Endothelial cell of umbilical vein (primary cell): ENCODE measurements around the gene MYH9. TPM values are rescaled to one million over a fixed set of nuclear protein-coding genes. Genes with fewer than 3 reads are reported as not detected.

Source experiments
- BruUV-seq: library from RNA; stranded (reverse); fragments of 400-500 nt; replicated peaks from 2 replicates; lab custom pipeline; 2021; lab: Mats Ljungman, UMichigan
- CTCF ChIA-PET: fragments of 300-600, 350-600 bp; sonication (Branson Sonifier 250); formaldehyde crosslinking; loops from one replicate; lab custom pipeline; 2021; ENCODE audit warnings: antibody characterized with exemption, inconsistent platforms; lab: Charles Lee
- POLR2A ChIA-PET: fragments of 300-600, 350-600 bp; sonication (Branson Sonifier 250); formaldehyde crosslinking; loops from one replicate; lab custom pipeline; 2021; ENCODE audit warnings: antibody characterized with exemption, inconsistent platforms; lab: Charles Lee
- DNase-seq: peaks from one replicate; pipeline ENCODE4 v3.0.0-alpha.2; 2011; ENCODE audit warnings: low read depth, low spot score
- FAIRE-seq: peaks from 2 replicates; lab custom pipeline; 2011; peaks lifted over from hg19 to GRCh38; lab: Jason Lieb, UNC
- H2AFZ ChIP-seq: 2 replicates; pipeline ENCODE4 v1.6.0; 2012; ENCODE audit warnings: low read depth, low read length, control low read depth, inconsistent platforms
- H3K27ac ChIP-seq: 2 replicates; pipeline ENCODE4 v1.5.1; 2011; ENCODE audit warnings: low read depth, mild to moderate bottlenecking, control low read depth, low read length, moderate library complexity; ENCODE audit not compliant: insufficient read depth
- H3K27me3 ChIP-seq, 2 experiments: 2 replicates each; pipeline versions ENCODE4 v1.6.0 to v1.6.1; 2011; ENCODE audit warnings: low read length in 2 of 2, mixed read lengths in 1 of 2; ENCODE audit not compliant: control insufficient read depth in 2 of 2, insufficient read depth in 2 of 2
- H3K36me3 ChIP-seq, 2 experiments: 2 replicates in 1 of 2; 3 replicates in 1 of 2; pipeline ENCODE4 v1.5.1; 2011; ENCODE audit warnings: low read length in 2 of 2, mild to moderate bottlenecking in 1 of 2, moderate library complexity in 1 of 2; ENCODE audit not compliant: control insufficient read depth in 2 of 2, insufficient read depth in 2 of 2; ENCODE audit errors: extremely low read depth in 1 of 2
- H3K4me1 ChIP-seq: 3 replicates; pipeline ENCODE4 v1.5.1; 2011; ENCODE audit warnings: mild to moderate bottlenecking, low read length; ENCODE audit not compliant: control insufficient read depth, insufficient read depth; ENCODE audit errors: extremely low read depth
- H3K4me2 ChIP-seq: 2 replicates; pipeline ENCODE4 v1.6.1; 2011; ENCODE audit warnings: low read length, control low read depth, mixed read lengths; ENCODE audit not compliant: insufficient read depth
- H3K4me3 ChIP-seq, 3 experiments: fragments of 200-600 bp in 1 of 3; sonication (generic), shearing (Covaris generic) in 1 of 3; replicated peaks in 1 of 3; 2 replicates each; pipeline ENCODE4 v1.5.1; 2011 to 2016; ENCODE audit warnings: control low read depth in 3 of 3, low read length in 3 of 3, mild to moderate bottlenecking in 2 of 3, inconsistent platforms in 1 of 3, low read depth in 1 of 3, moderate library complexity in 1 of 3; ENCODE audit not compliant: insufficient read depth in 1 of 3
- H3K79me2 ChIP-seq: 2 replicates; pipeline ENCODE4 v1.6.0; 2012; ENCODE audit warnings: low read length, inconsistent platforms; ENCODE audit not compliant: control insufficient read depth, insufficient read depth
- H3K9ac ChIP-seq: replicated peaks from 2 replicates; pipeline ENCODE3; 2011; ENCODE audit warnings: low read length, control low read depth; ENCODE audit not compliant: insufficient read depth; ENCODE audit errors: extremely low read depth
- H3K9me1 ChIP-seq: replicated peaks from 3 replicates; pipeline ENCODE4 v1.6.0; 2011; ENCODE audit warnings: mild to moderate bottlenecking, low read length; ENCODE audit not compliant: control insufficient read depth, insufficient read depth; ENCODE audit errors: extremely low read depth
- H3K9me3 ChIP-seq: replicated peaks from 2 replicates; pipeline ENCODE4 v1.5.1; 2012; ENCODE audit warnings: low read length, inconsistent platforms; ENCODE audit not compliant: control insufficient read depth, insufficient read depth
- H4K20me1 ChIP-seq: replicated peaks from 2 replicates; pipeline ENCODE3; 2011; ENCODE audit warnings: mild to moderate bottlenecking, low read length; ENCODE audit not compliant: control insufficient read depth, insufficient read depth; ENCODE audit errors: extremely low read depth
- CTCF ChIP-seq, 2 donors: IDR thresholded peaks; 1 replicate in 1 of 2; 2 replicates in 1 of 2; pipeline ENCODE4 v1.5.1; 2011; ENCODE audit warnings: low read length in 2 of 2, mild to moderate bottlenecking in 2 of 2, moderate library complexity in 2 of 2, control low read depth in 1 of 2, inconsistent platforms in 1 of 2, low read depth in 1 of 2; ENCODE audit not compliant: insufficient read depth in 1 of 2; ENCODE audit errors: extremely low read depth in 1 of 2
- EZH2 ChIP-seq: IDR thresholded peaks from 2 replicates; pipeline ENCODE4 v1.6.1; 2012; ENCODE audit warnings: borderline replicate concordance, low read depth, mild to moderate bottlenecking, moderate library complexity, low read length, inconsistent platforms; ENCODE audit not compliant: severe bottlenecking
- FOS ChIP-seq: IDR thresholded peaks from 2 replicates; pipeline ENCODE4 v1.6.1; 2011; ENCODE audit warnings: mild to moderate bottlenecking, low read length, moderate library complexity, borderline replicate concordance; ENCODE audit not compliant: insufficient read depth
- GATA2 ChIP-seq: IDR thresholded peaks from 2 replicates; pipeline ENCODE4 v1.7.0; 2011; ENCODE audit warnings: low read depth, mild to moderate bottlenecking, moderate library complexity, mixed read lengths, low read length; ENCODE audit not compliant: insufficient read length, insufficient read depth
- JUN ChIP-seq: IDR thresholded peaks from 2 replicates; pipeline ENCODE4 v1.6.1; 2011; ENCODE audit warnings: borderline replicate concordance, low read depth; ENCODE audit not compliant: insufficient read length, insufficient read depth
- MAX ChIP-seq: IDR thresholded peaks from 2 replicates; pipeline ENCODE4 v1.6.1; 2011; ENCODE audit not compliant: insufficient read depth, insufficient read length
- MYC ChIP-seq: IDR thresholded peaks from one replicate; pipeline ENCODE4 v1.6.1; 2011; ENCODE audit warnings: mild to moderate bottlenecking, low read depth, low read length
- POLR2A ChIP-seq: IDR thresholded peaks from 2 replicates; pipeline ENCODE4 v1.6.1; 2012; ENCODE audit warnings: low read depth, mild to moderate bottlenecking, control low read depth, low read length
- POLR2AphosphoS5 ChIP-seq: IDR thresholded peaks from 2 replicates; pipeline ENCODE4 v1.6.1; 2012; ENCODE audit warnings: low read depth, mild to moderate bottlenecking, control low read depth, low read length, moderate library complexity; ENCODE audit not compliant: insufficient read depth
- dilution Hi-C: fragments of 300-500 bp; cut with MboI; formaldehyde crosslinking; loops from one replicate; pipeline ENCODE4 v1.15.0; 2019; ENCODE audit warnings: low sequenced_read_pairs; ENCODE audit not compliant: extremely low pct_ligation_motif_present
- intact Hi-C: fragments of 100-400 bp; cut with micrococcal nuclease; formaldehyde crosslinking; loops from one replicate; pipeline ENCODE4 v1.10.0; 2022
- polyA plus RNA-seq, 4 experiments: library from polyadenylated mRNA; depleted of rRNA in 3 of 4; stranded (reverse) in 3 of 4; unstranded in 1 of 4; fragments of >200 nt; gene quantifications; 2 replicates each; pipeline versions ENCODE4 v1.2.1 to v1.2.3, GENCODE V29; 2011 to 2012; ENCODE audit warnings: missing spikeins in 1 of 4
- total RNA-seq: library from RNA; stranded (reverse); gene quantifications from 2 replicates; pipeline ENCODE4 v1.2.3, GENCODE V29; 2021

Gene MYH9
- total and polyA plus RNA-seq, 2 donors (not counting 3 experiments of a cell fraction or from before 2014, with no cell fraction given): 188 to 1,413 TPM

- no peak overlapping the region for H2AFZ ChIP-seq
- POLR2A ChIA-PET: interaction anchor here (1.0 to 1.3 kb wide), 4 partner anchors 8 to 34 kb away, joined by 3 to 5 read pairs (median 3); no protein-coding TSS in a partner anchor
- H3K9me1 ChIP-seq: no peaks in the 10 kb centered on the region
- H3K36me3 ChIP-seq: peaks cover 34 to 53% of the 10 kb centered on the region in 2 experiments
- H3K27me3 ChIP-seq: no peaks in the 10 kb centered on the region
- FAIRE-seq: no peak
- dilution Hi-C loops (no loop called here), intact Hi-C loops (no loop called here)
- peaks cover 78% of the 10 kb centered on the region for H3K4me1 ChIP-seq
- peaks cover 96% of the 10 kb centered on the region for H3K79me2 ChIP-seq
- H3K9me3 ChIP-seq: no peaks in the 10 kb centered on the region
- H3K9ac ChIP-seq: no peak overlapping the region
- no peak overlapping the region for H3K4me3 ChIP-seq
- H4K20me1 ChIP-seq: no peaks in the 10 kb centered on the region
- BruUV-seq: no TSS peak
- TF ChIP-seq CTCF (IDR thresholded peaks at IDR 0.05; ENCODE audit: extremely low read depth in 1 of 2, insufficient read depth in 1 of 2, low read depth in 1 of 2, low read length in 2 of 2) (no peak), FOS (no peak), GATA2 (no peak), POLR2A (peak; percentile 31), EZH2 (no peak), MYC (no peak), MAX (no peak), POLR2AphosphoS5 (peak; percentile 5), JUN (no peak)
- no peak overlapping the region for H3K4me2 ChIP-seq
- CTCF ChIA-PET: interaction anchor here (0.9 to 2.6 kb wide), 6 partner anchors 9 to 127 kb away, joined by 3 to 13 read pairs (median 5); no protein-coding TSS in a partner anchor
- DNase-seq: no peak
- H3K27ac ChIP-seq: no peak overlapping the region
These were observed 43.5 kb downstream of the MYH9 start for GRCh38 chr22:36344106-36344827.
